GM12873 (cell line): ENCODE measurements around the gene CHST13.

ENCODE experiments used
- CTCF ChIP-seq: IDR thresholded peaks from 2 replicates; pipeline ENCODE4 v1.5.1; 2012; ENCODE audit warnings: low read depth, mild to moderate bottlenecking, moderate library complexity, low read length, control low read depth; ENCODE audit not compliant: insufficient read depth; ENCODE audit errors: missing control alignments

Gene CHST13

GRCh38 chr3:126523745-126524428, at the start of gene CHST13:
Gene CHST13 (plus strand): TSS chr3:126524155. CDS start chr3:126524333, 178 bp downstream.
- no peak for TF ChIP-seq CTCF

- peak; percentile 24 for TF ChIP-seq CTCF
Measured at GRCh38 chr3:126474498-126475412, 49.2 kb upstream of the CHST13 start.

- TF ChIP-seq CTCF, result peak; percentile 63
Measured at GRCh38 chr3:126475413-126476114, 48.4 kb upstream of the CHST13 start, which contains the start of gene ZXDC. Gene ZXDC (minus strand): TSS chr3:126475891. CDS start chr3:126475865, 26 bp downstream.

- no peak for TF ChIP-seq CTCF
Measured at GRCh38 chr3:126476166-126477060, 47.5 kb upstream of the CHST13 start.

- TF ChIP-seq CTCF, result no peak
Measured at GRCh38 chr3:126477061-126477380, 46.9 kb upstream of the CHST13 start.

GRCh38 chr3:126478581-126479310, 45.2 kb upstream of the CHST13 start:
- no peak for TF ChIP-seq CTCF
